Activated effector memory CD4-positive, alpha-beta T cell treated with Interleukin-2 at 50 U/mL for 16 hours (primary cell): ENCODE data around the gene ITGAE.
"Not testable (repeated sequence)": the region's sequence is repeated elsewhere in the genome, so short reads cannot be mapped to it uniquely, and the experiment has no call there.

Experiments used
- DNase-seq: peaks from one replicate; pipeline ENCODE4 v3.0.0-alpha.2; 2020

ITGAE gene

DNA sequence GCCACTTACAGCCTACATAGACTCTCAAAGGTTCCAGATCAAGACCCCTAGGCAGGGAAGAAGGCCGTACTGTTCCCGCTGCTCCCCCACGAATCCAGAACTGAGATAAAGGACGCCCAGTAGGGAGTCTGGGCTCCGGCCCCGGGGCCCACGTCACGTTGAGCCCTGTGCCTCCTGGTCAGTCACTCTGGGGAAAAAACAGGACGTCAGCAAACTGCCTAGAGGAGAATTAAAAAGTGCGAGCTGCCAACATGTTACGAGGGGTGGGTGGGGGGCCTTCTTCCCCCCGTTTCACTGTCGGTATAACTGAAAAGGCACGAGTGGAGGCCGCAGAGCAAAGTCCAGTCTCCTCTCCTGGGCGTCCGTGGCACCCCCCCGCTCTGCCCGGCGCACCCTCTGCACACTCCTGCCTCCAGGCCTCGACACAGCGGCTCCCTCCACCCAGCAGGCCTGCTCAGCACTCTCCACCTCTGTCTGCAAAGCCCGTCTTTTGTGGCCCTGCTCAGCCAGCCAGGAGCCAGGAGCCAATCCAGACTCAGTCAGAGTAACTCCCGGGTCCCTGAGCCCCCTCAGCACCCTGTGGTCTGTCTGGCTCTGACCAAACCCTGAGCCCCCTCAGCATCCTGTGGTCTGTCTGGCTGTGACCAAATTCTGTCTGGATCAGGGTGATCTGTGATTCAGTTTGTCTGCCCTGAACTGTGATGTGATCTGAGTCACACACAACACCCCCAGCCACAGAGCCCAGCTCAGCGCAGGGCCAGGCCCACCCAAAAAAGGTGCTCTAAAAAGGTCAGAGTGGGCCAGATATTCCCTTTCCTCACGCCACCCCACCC, 6.2 kb downstream of the ITGAE start:
- peak; percentile 37 for DNase-seq

- not testable (repeated sequence) for DNase-seq
Measured at GRCh38 chr17:3794152-3794551, 6.8 kb downstream of the ITGAE start.

GRCh38 chr17:3793258-3793657, 7.7 kb downstream of the ITGAE start:
- not testable (repeated sequence) for DNase-seq

DNA sequence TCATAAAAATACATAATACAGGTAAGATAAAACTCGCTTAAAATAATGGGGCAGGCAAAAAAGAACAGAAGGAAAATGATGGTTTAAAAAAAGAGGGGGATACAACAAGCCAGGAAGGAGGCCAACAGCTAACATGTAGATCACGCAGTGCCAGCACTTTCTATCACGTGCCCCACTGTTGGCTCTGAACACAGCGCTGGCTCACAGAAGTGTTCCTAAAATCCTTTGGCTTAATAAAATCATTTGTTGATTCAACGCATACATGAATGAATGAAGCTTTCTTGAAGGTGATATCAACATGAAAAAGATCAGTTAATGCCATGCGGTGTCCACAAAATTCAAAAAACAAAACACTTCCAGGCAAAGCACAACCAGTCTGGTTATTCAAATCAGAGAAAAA, 8.5 kb downstream of the ITGAE start:
- no peak for DNase-seq

GRCh38 chr17:3788200-3788599, 12.8 kb downstream of the ITGAE start:
- DNase-seq = no peak

DNA sequence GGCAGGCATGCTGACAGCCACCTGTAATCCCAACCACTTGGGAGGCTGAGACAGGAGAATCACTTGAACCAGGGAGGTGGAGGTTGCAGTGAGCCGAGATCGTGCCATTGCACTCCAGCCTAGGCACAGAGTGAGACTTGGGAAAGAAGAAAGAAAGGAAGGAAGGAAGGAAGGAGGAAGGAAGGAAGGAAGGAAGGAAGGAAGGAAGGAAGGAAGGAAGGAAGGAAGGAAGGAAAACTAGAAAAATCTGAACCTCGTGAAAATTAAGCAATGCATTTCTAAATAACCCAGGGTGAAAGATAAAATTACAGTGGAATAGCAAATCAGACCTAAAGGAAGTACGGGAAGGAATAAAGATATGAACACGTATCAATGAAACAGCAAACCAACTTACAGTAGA, 15.7 kb downstream of the ITGAE start:
- DNase-seq = not testable (repeated sequence)

- DNase-seq = no peak
Measured at GRCh38 chr17:3782751-3783150, 18.2 kb downstream of the ITGAE start.

- DNase-seq = no peak
Measured at GRCh38 chr17:3780986-3781385, 20.0 kb downstream of the ITGAE start.

- DNase-seq = no peak
Measured at GRCh38 chr17:3777366-3778120, 23.4 kb downstream of the ITGAE start.

- DNase-seq = no peak
Measured at GRCh38 chr17:3773966-3774365, 27.0 kb downstream of the ITGAE start.

GRCh38 chr17:3773511-3773910, 27.5 kb downstream of the ITGAE start:
- no peak for DNase-seq

DNA sequence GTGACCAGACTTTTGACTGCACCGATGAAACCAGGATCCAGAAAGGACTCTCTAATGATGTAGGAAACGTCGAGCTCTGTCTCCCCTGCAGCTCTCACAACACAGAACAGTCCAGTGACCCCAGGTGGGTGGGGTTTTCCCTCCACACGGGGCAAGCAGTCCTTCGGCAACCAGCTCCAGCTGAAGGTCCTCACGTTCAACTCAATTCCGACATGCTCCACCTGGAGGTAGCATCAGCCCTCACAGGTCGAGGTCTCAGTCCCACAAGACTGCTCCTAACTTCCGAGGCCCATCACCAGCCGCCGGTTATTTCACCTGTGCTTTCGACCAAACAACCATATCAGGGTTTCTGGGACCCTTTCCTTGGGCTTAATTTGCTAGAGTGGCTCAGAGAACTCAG, 28.2 kb downstream of the ITGAE start:
- DNase-seq = no peak

DNA sequence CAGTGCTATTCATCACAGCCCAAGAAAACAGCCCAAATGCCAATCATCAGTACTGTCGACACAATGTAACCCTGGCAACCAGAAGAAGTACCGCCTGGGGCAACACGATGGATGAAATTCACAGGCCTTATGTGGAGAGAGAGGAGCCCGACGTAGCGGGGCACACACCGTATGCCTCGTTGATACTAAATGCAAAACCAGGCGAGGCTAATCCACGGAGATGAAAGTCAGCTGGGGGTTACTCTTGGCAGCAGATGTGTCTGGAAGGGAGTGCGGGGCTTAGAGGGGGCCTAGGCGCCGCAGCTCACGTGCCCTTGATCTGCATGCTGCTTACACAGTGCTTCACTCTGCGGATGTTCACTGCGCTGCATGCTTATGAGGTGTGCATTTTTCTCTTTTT, 29.8 kb downstream of the ITGAE start:
- DNase-seq = no peak

- no peak for DNase-seq
Measured at GRCh38 chr17:3770466-3770865, 30.5 kb downstream of the ITGAE start.

DNA sequence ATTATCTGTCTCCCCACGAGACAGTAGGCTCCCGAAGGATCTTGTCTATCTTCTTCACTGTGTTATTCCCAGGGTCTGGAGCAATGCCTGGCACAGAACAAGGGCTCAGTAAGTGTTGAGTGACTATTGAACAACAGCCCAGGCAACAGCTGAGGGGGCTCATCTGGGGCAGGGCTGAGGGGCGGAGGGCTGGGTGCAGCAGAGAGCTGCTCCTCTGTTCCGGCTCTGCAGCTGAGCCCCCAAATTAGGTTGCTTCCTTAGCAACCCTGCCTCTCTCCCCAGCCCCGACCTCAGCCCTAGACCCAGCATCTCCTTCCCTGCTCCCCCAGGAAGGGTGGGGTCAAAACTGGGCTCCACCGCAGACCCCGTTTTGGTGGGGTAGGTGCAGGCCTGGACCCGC, 32.2 kb downstream of the ITGAE start:
- no peak for DNase-seq

DNA sequence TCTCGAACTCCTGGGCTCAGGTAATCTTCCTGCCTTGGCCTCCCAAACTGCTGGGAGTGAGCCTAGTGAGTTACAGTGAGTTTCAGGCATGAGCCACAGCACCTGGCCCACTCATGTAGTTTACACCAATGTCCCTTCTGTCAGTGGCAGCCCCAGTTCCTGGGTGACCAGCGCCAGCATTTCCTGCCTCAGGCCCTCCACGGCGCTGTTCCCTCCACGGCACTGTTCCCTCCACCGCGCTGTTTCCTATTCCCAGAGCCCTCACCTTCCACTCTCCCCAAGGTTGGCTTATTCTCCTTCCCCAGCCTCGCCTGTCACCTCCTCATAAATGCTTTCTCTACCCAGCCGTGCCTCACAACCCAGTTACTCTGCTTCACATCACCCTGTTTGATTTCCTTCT, 32.6 kb downstream of the ITGAE start:
- DNase-seq = no peak

DNA sequence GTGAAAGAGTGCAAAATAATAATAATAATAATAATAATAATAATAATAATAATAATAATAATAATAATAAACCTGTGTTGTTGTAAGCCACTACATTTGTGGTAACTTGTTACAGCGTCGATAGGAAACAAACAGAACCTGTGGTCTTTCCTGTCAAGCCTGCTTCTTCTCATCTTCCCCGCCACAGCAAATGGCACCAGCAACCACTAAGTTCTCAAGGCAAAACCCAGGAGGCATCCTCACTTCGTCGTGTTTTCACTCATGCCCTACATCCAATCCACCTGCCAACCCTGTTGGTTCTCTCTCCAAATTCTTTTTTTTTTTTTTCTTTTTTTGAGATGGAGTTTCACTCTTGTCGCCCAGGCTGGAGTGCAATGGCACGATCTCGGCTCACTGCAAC, 34.2 kb downstream of the ITGAE start:
- DNase-seq = no peak

DNA sequence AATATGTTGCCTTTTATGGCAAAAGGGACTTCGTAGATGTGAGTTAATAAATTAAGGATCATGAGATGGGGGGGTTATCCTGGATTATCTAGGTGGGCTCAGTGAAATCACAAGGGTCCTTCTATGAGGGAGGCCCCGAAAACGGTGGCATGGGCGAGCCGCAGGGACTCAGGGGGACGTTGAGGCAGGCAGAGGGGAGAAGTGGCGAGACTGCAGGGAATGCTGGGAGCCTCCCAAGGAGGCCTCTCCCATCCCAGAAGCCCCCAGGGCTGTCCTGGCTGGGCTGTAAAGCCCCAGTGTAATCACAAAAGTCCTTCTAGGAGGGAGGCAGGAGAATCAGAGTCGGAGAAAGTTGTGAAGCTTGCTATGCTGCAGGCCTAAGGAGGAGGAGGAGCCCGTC, 35.0 kb downstream of the ITGAE start:
- DNase-seq = no peak

GRCh38 chr17:3763777-3764170, 37.2 kb downstream of the ITGAE start:
- DNase-seq = no peak

- no peak for DNase-seq
Measured at GRCh38 chr17:3762922-3763776, 37.8 kb downstream of the ITGAE start.

- DNase-seq = no peak
Measured at GRCh38 chr17:3761918-3762380, 39.0 kb downstream of the ITGAE start.

GRCh38 chr17:3761036-3761917, 39.7 kb downstream of the ITGAE start:
- no peak for DNase-seq
